Measurements from ENCODE around the gene DCAF15. TPM values are rescaled to one million over a fixed set of nuclear protein-coding genes. Genes with fewer than 3 reads are reported as not detected.

The DCAF15 gene, protein sequence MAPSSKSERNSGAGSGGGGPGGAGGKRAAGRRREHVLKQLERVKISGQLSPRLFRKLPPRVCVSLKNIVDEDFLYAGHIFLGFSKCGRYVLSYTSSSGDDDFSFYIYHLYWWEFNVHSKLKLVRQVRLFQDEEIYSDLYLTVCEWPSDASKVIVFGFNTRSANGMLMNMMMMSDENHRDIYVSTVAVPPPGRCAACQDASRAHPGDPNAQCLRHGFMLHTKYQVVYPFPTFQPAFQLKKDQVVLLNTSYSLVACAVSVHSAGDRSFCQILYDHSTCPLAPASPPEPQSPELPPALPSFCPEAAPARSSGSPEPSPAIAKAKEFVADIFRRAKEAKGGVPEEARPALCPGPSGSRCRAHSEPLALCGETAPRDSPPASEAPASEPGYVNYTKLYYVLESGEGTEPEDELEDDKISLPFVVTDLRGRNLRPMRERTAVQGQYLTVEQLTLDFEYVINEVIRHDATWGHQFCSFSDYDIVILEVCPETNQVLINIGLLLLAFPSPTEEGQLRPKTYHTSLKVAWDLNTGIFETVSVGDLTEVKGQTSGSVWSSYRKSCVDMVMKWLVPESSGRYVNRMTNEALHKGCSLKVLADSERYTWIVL
- 7.7 and 8.6 TPM in 2 replicates for total RNA-seq

DNA sequence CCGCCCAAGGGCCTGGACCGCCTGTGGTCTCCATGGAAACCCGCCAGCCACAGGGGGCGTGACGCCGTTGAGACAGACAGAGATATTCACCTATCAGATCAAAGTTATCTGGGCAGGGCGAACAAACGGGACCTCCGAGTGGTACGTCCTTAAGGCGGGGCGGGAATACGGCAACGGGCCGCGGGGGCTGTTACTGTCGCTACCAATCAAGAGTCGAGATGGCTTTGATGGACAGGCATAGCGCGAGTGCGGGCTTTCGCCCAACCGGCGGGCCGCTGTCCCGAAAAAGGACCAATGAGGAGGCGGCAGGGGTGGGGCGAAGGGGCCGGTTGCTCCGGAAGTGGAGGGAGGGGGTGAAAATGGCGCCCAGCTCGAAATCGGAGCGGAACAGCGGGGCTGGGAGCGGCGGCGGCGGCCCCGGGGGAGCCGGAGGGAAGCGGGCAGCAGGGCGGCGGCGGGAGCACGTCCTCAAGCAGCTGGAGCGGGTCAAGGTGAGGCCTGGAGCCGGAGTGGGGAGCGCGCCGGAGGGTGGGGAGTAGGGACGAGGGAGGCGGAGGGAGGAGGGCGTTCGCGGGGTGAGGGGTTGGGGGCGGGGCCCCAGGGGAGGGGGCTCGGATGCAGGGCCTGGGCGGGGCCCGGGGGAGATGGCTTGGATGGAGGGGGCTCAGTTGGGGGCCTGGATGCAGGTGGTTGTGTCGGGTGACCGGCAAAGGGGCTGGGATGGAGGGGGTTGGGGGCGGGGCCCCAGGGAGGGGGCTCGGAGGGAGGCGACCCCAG lies at the start of gene DCAF15:
DCAF15 (plus strand) TSS at position 356 of the 777 bp plus-strand sequence; CDS start at position 360, 4 bp downstream.

GRCh38 chr19:13905634-13906520 lies 46.4 kb upstream of the DCAF15 start, which contains the start of the genes BRME1 and CC2D1A:
Gene BRME1, minus strand, starts transcription at chr19:13906117. Its CDS starts 1,225 bp downstream, at chr19:13904892.
Gene CC2D1A, plus strand, starts transcription at chr19:13906201. Its CDS starts 241 bp downstream, at chr19:13906442.

DNA sequence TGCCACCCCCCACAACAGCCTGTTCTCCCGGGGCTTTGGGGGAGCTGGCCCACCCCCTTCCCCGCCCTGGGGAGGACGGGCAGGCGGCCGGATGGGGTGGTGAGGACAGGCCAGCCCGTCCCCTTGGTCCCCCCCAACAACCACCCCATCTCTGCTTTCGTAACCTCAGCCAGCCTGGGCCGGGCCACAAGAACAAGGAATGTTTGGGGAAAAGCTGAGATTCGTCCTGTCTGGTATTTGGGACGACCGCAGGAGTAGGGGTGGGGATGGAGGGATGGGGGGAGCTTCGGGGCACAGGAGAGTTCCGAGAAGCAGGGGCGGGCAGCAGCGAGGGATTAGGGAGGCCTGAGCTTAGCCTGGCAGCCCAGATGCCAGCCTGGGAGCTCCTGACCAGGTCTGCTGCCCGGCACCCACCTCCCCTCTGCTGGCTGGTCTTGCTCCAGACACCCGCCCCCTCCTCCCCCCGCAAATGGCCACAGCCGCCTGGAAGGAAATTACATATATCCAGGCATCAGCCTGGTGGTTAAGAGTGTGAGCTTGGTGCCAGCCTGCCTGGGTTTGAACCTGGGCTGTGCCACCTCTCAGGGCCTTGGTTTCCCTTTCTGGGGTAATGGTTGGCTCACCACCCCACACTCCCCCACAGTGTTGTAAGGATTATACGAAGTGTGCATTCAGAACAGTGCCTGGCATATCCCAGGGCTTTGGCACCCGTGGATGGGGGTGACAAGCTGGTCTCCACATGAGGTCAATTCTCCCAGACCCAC lies 13.8 kb upstream of the DCAF15 start, which contains the start of gene PODNL1:
PODNL1 (minus strand) TSS at position 117 of the 764 bp plus-strand sequence. CDS start 236 bp downstream, outside the sequence.

GRCh38 chr19:14006085-14006765 lies 53.9 kb downstream of the DCAF15 start, which contains the start of gene RFX1:
Gene RFX1, minus strand, starts transcription at chr19:14006320. Its CDS starts 12,477 bp downstream, at chr19:13993843.

Other genes starting within 250 kb of the DCAF15 start
- gene MRI1, start 188.0 kb upstream of the DCAF15 start, total RNA-seq = 21.3 and 21.8 TPM in 2 replicates
- 41.2 and 60.3 TPM in 2 replicates for gene C19orf53, start 178.1 kb upstream of the DCAF15 start, total RNA-seq
- gene ZSWIM4, start 157.1 kb upstream of the DCAF15 start, total RNA-seq = 3.1 and 4.8 TPM in 2 replicates
- not detected in 2 replicates for gene NANOS3, start 75.4 kb upstream of the DCAF15 start, total RNA-seq
- 0.54 and 0.65 TPM in 2 replicates for gene BRME1, start 46.4 kb upstream of the DCAF15 start, total RNA-seq
- gene CC2D1A, start 46.3 kb upstream of the DCAF15 start, total RNA-seq = 15.5 and 17.0 TPM in 2 replicates
- 7.6 and 8.6 TPM in 2 replicates for gene PODNL1, start 14.1 kb upstream of the DCAF15 start, total RNA-seq
- gene RFX1, start 53.8 kb downstream of the DCAF15 start, total RNA-seq = 2.1 and 2.6 TPM in 2 replicates
- not detected in 2 replicates for gene RLN3, start 75.6 kb downstream of the DCAF15 start, total RNA-seq
- gene IL27RA, start 79.3 kb downstream of the DCAF15 start, total RNA-seq = 1.4 and 2.0 TPM in 2 replicates
- gene PALM3, start 109.6 kb downstream of the DCAF15 start, total RNA-seq = under 0.01 TPM in 2 replicates
- gene MISP3, start 120.3 kb downstream of the DCAF15 start, total RNA-seq = 0.22 and 0.26 TPM in 2 replicates
- gene C19orf67, start 133.3 kb downstream of the DCAF15 start, total RNA-seq = not detected in 2 replicates
- gene SAMD1, start 138.2 kb downstream of the DCAF15 start, total RNA-seq = 18.6 and 19.3 TPM in 2 replicates
- 43.5 and 46.8 TPM in 2 replicates for gene PRKACA, start 165.3 kb downstream of the DCAF15 start, total RNA-seq
- gene ASF1B, start 184.1 kb downstream of the DCAF15 start, total RNA-seq = 5.0 and 8.8 TPM in 2 replicates

Data from articular chondrocyte of knee joint (primary cell).